Loucy (cell line): ENCODE results near the gene UBE2J1.

Experiments
- H2AFZ ChIP-seq: fragments of 200-600 bp; sonication (generic); 2 replicates; pipeline ENCODE4 v1.6.0; 2016; ENCODE audit warnings: antibody characterized with exemption, mild to moderate bottlenecking, low read length, moderate library complexity
- H3F3A ChIP-seq: fragments of 200-600 bp; 2 replicates; pipeline ENCODE4 v1.6.0; 2016; ENCODE audit warnings: antibody characterized with exemption, low read depth, mild to moderate bottlenecking
- H3K27me3 ChIP-seq: fragments of 200-600 bp; sonication (generic); 2 replicates; pipeline ENCODE4 v1.6.1; 2014; ENCODE audit warnings: low read length, mild to moderate bottlenecking; ENCODE audit not compliant: insufficient read depth, poor library complexity, severe bottlenecking
- H3K36me3 ChIP-seq: fragments of 200-600 bp; sonication (generic); 2 replicates; pipeline ENCODE4 v1.6.1; 2016; ENCODE audit warnings: low read length; ENCODE audit not compliant: insufficient read depth
- H3K4me1 ChIP-seq: fragments of 200-600 bp; sonication (generic); 2 replicates; pipeline ENCODE4 v1.5.1; 2014; ENCODE audit warnings: low read length, mild to moderate bottlenecking; ENCODE audit not compliant: insufficient read depth, poor library complexity, severe bottlenecking
- H3K4me2 ChIP-seq: fragments of 200-600 bp; sonication (generic); 2 replicates; pipeline ENCODE4 v1.6.0; 2014; ENCODE audit warnings: antibody characterized with exemption, low read length, low read depth, mild to moderate bottlenecking; ENCODE audit not compliant: poor library complexity, severe bottlenecking
- H3K4me3 ChIP-seq: fragments of 200-600 bp; sonication (generic); 2 replicates; pipeline ENCODE4 v1.5.1; 2014; ENCODE audit warnings: low read length, mild to moderate bottlenecking, mixed read lengths; ENCODE audit not compliant: poor library complexity, severe bottlenecking
- H3K79me2 ChIP-seq: fragments of 200-600 bp; sonication (generic); 2 replicates; pipeline ENCODE4 v1.6.1; 2014; ENCODE audit warnings: low read length; ENCODE audit not compliant: insufficient read depth
- H3K9ac ChIP-seq: fragments of 200-600 bp; sonication (generic); 2 replicates; pipeline ENCODE4 v1.6.0; 2014; ENCODE audit warnings: mild to moderate bottlenecking, low read depth, low read length, moderate library complexity; ENCODE audit not compliant: poor library complexity, severe bottlenecking
- H3K9me2 ChIP-seq: fragments of 200-600 bp; sonication (generic); replicated peaks from 2 replicates; pipeline ENCODE4 v1.6.1; 2016; ENCODE audit warnings: low read depth, low read length, mixed read lengths
- H3K9me3 ChIP-seq: fragments of 200-600 bp; sonication (generic); 2 replicates; pipeline ENCODE4 v1.6.1; 2014; ENCODE audit warnings: mild to moderate bottlenecking, antibody characterized with exemption, low read length, low read depth; ENCODE audit not compliant: insufficient read depth
- H4K20me1 ChIP-seq: fragments of 200-600 bp; sonication (generic); 2 replicates; pipeline ENCODE4 v1.6.0; 2014; ENCODE audit warnings: antibody characterized with exemption, low read length, mild to moderate bottlenecking; ENCODE audit not compliant: insufficient read depth, poor library complexity, severe bottlenecking
- CTCF ChIP-seq: fragments of 200-600 bp; sonication (generic); conservative IDR thresholded peaks from 2 replicates; pipeline ENCODE4 v1.5.1; 2014; ENCODE audit warnings: mild to moderate bottlenecking, antibody characterized with exemption, low read length
- EZH2phosphoT487 ChIP-seq: fragments of 200-600 bp; IDR thresholded peaks from 2 replicates; pipeline ENCODE4 v1.6.1; 2018; ENCODE audit warnings: antibody characterized with exemption, mild to moderate bottlenecking, moderate library complexity, borderline replicate concordance

The UBE2J1 gene

GRCh38 chr6:89302195-89302770 is 50.2 kb downstream of the UBE2J1 start:
- H3K79me2 ChIP-seq = no peaks in the 10 kb centered on the region

GRCh38 chr6:89301586-89302194 is 50.8 kb downstream of the UBE2J1 start:
- no peak for TF ChIP-seq CTCF
- no peak for TF ChIP-seq EZH2phosphoT487
- H3K4me1 ChIP-seq = peaks cover 4% of the 10 kb centered on the region
- H3K36me3 ChIP-seq = no peaks in the 10 kb centered on the region
- H4K20me1 ChIP-seq = no peaks in the 10 kb centered on the region
- no peaks in the 10 kb centered on the region for H3K9me2 ChIP-seq
- H3K4me3 ChIP-seq = no peak overlapping the region
- H3K79me2 ChIP-seq = no peaks in the 10 kb centered on the region
- no peak overlapping the region for H3K9ac ChIP-seq
- no peak overlapping the region for H3K4me2 ChIP-seq
- H3K9me3 ChIP-seq = no peaks in the 10 kb centered on the region
- no peaks in the 10 kb centered on the region for H3K27me3 ChIP-seq
- H2AFZ ChIP-seq = no peak overlapping the region
- no peaks in the 10 kb centered on the region for H3F3A ChIP-seq

More at GRCh38 chr6:89302195-89302770, 50.2 kb downstream of the UBE2J1 start:
- Histone ChIP-seq H4K20me1 (no peaks in the 10 kb centered on the region), H3K9me2 (no peaks in the 10 kb centered on the region), H3F3A (no peaks in the 10 kb centered on the region), H2AFZ (no peak overlapping the region), H3K4me2 (no peak overlapping the region), H3K4me3 (no peak overlapping the region), H3K9me3 (no peaks in the 10 kb centered on the region), H3K9ac (no peak overlapping the region), H3K36me3 (no peaks in the 10 kb centered on the region), H3K4me1 (peaks cover 4% of the 10 kb centered on the region), H3K27me3 (no peaks in the 10 kb centered on the region)
- no peak for TF ChIP-seq CTCF
- no peak for TF ChIP-seq EZH2phosphoT487

GRCh38 chr6:89299466-89299850 is 53.1 kb downstream of the UBE2J1 start:
- Histone ChIP-seq H3K9me3 (no peaks in the 10 kb centered on the region), H3K36me3 (no peaks in the 10 kb centered on the region), H3K4me1 (peaks cover 4% of the 10 kb centered on the region), H3K79me2 (no peaks in the 10 kb centered on the region), H3K9ac (no peak overlapping the region), H3K4me2 (no peak overlapping the region), H2AFZ (no peak overlapping the region), H3K9me2 (no peaks in the 10 kb centered on the region), H3K27me3 (no peaks in the 10 kb centered on the region), H3F3A (no peaks in the 10 kb centered on the region), H4K20me1 (no peaks in the 10 kb centered on the region), H3K4me3 (no peak overlapping the region)
- TF ChIP-seq CTCF (peak; percentile 50), EZH2phosphoT487 (no peak)
